Stimulated activated CD8-positive, alpha-beta memory T cell treated with anti-CD3 and anti-CD28 coated beads, Interleukin-15, amount 100 ng/mL, for 48 hours (primary cell): ENCODE data around the gene FAM222B.
"Not testable (repeated sequence)": the region's sequence is repeated elsewhere in the genome, so short reads cannot be mapped to it uniquely, and the experiment has no call there.

Experiments
- DNase-seq, 2 donors: peaks; one replicate each; pipeline ENCODE4 v3.0.0-alpha.2; 2020; ENCODE audit warnings: low read depth in 2 of 2

Gene FAM222B

DNA sequence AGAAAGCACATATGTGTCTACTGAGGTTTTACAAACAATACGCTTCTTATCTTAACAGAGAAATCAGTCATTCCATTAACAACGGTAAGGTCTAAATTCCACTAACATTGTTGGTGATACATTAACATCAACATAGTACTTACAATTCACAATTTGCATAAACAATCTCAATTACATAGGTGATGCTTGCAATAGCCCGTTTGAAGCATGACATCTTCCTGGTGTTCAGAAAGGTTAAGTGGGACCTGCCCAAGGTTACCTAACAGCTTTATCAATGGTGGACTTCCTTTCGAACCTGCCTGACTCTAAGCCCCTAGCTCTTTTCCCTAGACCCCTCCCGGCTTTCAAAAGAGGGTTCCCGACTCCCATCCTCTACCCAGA is 699 bp downstream of the FAM222B start:
- no peak for DNase-seq

DNA sequence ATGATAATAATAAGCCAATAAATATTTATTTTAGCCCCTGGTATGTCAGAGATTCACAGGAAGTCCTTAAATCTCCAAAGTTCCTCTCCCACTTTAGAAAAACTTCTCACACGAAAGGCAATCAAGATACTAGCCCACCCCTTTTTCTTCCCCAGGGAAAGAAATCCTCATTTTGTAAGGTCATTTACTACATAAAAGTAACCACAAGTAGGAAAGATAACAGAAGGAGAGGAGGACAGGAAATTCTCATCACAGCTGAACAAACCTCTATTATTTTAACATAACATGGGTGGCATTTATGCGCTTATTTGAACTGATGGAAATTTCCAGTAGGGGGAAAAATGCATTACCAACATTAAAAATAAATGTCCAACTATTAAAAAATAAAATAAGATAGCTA is 3.4 kb downstream of the FAM222B start:
- no peak for DNase-seq

DNA sequence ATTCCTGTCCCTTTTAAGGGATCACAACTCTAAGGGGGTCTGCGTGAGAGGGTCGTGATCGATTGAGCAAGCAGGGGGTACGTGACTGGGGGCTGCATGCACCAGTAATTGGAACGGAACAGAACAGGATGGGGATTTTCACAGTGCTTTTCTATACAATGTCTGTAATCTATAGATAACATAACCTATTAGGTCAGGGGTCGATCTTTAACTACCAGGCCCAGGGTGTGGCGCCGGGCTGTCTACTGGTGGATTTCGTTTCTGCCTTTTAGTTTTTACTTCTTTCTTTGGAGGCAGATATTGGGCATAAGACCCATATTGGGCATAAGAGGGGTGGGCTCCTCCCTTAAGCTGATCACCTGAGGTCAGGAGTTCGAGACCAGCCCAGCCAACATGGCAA is 6.0 kb downstream of the FAM222B start:
- not testable (repeated sequence) for DNase-seq

DNA sequence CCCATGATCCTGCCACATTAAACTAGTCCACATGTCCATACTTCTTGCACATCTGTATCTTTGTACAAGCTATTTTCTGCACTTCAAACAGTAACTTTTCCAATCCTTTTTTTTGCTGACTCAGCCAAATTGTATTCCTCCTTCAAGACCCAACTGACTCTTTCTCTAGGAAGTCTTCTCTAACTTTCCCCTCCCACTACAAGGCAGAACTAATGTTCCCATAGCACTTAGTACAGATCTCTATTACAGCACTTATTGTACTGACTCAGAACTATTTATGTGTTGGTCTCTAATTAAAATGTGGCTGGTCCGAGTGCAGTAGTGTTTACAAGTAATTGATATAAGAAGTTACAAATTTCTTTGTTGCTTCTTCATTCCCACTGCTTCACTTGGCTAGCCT is 8.2 kb downstream of the FAM222B start:
- DNase-seq, result no peak

DNA sequence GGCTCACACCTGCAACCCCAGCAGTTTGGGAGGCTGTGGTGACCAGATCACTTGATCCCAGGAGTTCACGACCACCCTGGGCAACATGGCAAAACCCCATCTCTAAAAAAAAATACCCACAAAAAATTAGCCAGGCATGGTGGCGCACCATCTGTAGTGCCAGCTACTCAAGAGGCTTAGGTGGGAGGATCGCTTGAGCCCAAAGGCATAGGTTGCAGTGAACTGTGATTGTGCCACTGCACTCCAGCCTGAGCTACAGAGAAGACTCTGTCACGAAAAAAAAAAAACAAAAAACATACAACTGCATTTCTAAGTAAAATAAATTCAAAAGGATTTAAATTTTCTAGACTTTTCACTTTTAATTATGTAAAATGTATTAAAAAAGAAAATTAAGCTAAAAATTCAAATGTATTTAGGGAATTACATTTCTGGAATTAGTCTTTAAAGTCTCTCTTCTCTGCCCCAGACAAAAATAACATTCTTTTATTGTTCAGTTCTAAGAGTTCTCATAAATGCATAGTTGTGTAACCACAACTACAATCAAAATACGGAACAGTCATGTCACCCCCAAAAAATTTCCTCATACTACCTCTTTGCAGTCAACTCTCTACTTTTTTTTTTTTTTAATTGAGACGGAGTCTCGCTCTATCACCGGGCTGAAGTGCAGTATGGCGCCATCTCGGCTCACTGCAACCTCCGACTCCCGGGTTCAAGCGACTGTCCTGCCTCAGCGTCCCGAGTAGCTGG is 14.1 kb downstream of the FAM222B start:
- DNase-seq, result no peak

DNA sequence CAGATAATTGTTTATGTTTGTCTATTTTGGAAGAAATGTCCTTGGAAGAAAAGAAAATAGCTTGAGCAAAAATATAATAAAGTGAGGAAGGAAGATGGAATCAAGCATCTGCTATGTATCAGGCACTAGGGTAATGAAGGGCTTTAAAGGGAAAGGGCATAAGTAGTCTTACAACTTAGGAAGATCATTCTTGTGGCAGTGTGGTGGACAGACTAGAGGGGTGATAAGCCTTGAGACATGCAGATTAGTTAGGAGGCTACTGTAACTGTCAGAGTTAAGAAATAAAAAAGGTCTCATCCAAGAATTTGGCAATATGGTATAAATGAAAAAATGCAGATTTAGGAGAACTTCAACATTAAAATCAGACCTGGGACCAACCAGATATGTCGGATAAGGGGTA is 14.9 kb downstream of the FAM222B start:
- no peak for DNase-seq

DNA sequence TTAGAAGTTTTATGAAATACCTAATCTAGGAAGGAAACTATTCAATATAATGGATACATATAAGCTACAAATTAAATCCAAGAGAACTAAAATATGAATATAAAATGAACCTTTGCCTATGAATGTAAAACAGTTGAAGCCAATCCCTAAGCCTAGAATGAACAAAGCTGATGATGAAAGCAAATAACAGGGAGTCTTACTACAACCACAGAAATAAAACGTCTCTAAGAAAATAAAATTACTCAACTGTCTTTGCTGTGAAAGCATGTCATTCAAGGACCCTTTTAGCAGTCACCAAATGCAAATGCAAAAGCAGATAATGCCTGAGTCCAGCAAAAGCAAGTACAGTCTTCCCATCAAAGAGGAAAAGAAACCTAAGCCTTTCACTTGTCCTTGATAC is 23.0 kb downstream of the FAM222B start:
- DNase-seq, result no peak

DNA sequence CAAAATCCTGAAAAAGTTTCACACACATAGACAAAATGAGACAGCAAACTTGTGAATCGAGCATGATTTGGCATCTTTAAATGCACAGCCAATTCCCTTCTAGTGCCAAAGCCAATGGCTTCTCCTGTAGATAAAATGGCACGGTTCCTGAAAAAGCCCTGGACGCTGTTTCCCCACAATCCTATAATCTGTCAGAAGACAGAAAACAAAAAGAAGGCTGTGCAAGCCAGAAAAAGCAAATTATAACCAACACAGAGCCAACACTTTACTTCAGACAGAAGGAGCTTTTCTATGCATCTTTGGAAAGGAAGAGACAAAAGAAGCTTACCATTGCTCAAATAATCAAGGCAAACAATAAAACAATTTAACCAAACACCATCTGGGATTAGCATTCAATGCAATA is 23.8 kb downstream of the FAM222B start:
- no peak for DNase-seq

DNA sequence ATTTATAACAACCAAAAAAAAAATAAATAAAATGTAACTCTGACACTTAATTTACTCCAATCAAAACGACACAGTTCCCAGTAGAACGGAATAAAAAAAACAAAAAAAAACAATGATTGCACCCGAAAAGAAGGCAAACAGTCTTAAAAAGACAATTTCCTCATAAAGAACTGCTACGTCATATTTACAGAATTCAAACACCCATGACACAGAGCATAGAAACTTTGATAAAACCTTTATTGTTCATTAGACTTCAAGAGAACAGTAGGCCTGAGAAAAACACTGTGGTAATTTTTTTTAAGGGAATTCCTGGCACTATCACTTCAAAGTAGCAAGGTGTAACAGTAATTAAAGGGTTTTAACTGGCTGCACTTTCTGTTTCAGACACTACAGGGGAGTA is 26.1 kb downstream of the FAM222B start:
- no peak for DNase-seq

DNA sequence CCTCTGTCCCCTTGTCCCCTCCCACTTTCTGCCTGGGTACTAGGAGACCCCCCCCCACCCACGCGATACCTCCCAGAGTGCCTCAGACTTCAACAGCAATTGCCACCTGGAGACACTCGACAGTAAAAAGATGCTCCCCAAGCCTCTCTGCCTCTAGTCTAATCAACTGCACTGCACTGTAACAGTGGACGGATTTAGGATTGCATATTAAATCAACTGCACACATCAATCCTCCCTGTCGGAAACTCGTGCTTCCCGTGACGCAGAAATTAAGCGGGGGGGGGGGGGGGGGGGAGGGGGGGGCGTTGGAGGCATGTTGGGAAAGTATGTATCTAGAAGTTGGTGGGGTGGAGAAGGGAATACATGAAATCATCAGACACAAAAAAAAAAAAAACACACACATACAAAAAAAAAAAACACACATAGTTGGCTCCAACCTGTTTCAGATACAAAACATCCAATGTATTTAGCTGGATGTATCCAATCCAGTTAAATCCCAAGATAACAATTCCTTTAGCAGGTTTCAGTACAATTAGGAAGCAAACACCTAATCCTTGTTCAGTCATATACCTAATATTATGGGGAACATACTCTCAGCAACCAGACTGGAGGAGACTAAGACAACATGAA is 29.7 kb downstream of the FAM222B start:
- DNase-seq, result no peak

DNA sequence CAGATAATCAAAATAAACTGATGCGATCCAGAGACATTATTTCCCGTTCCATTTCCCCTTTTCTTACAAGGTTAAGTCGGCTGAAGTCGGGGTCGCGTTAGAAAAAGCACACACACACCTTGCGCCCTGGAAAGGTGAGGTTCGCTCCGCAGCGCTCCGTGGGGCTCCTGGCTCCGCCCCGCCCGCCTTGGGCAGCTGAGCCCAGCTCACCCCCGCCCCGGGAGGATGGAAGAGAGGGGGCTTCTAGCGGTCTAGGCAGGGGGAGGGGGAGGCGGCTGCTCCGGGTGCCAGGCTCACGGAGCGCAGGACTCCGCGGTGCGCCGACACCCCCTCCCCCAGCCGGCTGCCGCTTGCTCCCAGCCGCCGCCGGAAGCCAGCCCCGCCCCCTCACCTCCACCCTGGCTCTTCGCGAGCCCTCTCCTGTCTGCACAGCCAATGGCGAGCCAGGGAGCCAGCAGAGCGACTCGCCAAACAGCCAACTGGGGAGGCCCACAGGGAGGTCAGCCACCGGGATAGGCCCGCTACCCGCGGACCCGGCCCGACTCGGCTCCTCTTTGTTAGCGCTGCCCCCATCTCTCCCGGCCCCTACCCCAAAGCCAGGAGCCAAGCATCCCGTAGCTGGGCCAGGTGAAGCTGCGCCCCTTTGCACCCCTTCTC is 30.4 kb downstream of the FAM222B start:
- peak; percentile 95 to 97 for DNase-seq

DNA sequence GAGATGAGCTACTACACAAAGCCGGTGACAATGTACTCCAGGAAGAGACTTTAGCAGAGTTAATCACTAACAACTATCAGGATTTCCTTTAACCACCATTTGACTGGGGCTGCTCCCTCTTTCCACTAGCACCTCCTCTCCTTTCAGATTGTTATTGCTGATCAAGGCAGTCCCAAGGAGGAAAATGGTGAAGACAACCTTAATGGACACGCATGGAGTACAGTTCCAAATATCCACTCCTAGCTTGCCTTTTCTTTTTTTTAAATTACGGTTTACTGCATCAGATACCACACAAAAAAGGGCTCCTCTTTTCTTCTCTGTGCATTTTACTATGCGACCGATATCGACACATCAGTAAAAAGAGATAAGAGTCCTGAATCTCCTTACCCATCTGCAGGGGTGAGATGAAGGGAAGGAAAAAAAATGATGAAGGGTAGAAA is 30.9 kb downstream of the FAM222B start:
- no peak for DNase-seq

DNA sequence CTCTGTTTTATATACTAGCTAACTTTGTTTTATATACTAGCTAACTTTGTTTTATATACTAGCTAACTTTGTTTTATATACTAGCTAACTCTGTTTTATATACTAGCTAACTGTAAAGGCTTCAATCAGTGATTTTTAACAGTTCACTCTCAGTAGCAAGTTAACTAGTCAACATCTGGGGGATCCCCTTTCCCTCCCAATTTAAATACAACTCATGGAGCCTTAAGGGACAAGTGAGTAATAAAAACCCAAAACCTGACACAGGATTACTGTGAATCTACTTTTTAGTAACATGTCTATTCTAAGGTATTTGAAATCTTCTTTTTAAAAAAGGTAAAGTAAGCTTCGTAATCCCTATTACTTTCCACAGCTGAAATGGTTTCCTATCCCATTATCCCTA is 32.2 kb downstream of the FAM222B start:
- DNase-seq, result no peak

DNA sequence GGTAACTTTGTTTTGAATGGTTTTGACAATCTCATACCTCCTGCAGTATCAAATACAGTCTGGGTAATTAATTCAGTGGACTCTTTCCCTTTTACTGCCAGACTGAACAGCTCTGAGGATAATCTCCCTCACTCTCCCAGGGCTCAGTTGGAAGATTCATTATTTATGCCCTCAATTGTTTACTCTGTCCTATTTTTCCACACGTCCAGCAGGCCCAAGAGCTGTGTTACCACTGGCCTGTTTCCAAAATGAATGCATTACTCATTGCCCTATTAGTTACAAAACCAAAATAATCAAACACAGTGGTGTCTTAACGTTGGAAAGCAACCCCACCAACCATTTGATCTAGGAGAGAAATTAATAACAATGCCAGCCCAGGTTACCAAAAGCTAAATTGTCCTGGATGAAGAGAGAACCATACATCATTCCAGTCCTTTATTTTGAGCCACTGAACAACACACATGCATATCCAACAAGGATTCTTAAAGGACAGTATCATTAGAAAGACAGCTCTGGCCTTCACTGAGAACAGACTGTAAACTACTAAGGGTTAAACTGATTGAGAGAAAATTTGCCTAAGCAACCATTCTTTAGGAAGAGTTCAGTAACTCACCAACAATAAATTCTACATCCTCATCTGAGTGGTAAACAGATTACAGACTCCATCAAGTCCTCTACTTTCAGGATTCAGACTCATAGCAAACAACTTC is 34.5 kb downstream of the FAM222B start:
- no peak for DNase-seq

DNA sequence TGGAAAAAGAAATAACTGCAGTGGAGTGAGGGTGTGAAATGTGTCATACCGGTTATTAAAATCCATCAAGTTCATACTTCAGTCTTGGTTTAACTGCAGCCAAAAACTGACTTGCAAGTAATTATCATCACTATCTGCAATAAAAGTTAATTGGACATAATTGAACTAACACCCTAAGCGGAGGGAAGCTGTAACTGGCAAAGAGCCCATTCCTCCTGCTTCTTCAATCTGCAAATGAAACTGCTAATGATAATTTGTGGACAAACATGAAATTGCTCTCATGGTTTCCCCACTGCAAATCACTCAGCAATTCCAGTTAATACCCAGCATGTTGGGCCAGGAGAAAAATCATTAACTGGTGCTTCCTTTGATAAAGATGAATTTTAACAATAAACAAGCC is 46.5 kb downstream of the FAM222B start:
- no peak for DNase-seq

DNA sequence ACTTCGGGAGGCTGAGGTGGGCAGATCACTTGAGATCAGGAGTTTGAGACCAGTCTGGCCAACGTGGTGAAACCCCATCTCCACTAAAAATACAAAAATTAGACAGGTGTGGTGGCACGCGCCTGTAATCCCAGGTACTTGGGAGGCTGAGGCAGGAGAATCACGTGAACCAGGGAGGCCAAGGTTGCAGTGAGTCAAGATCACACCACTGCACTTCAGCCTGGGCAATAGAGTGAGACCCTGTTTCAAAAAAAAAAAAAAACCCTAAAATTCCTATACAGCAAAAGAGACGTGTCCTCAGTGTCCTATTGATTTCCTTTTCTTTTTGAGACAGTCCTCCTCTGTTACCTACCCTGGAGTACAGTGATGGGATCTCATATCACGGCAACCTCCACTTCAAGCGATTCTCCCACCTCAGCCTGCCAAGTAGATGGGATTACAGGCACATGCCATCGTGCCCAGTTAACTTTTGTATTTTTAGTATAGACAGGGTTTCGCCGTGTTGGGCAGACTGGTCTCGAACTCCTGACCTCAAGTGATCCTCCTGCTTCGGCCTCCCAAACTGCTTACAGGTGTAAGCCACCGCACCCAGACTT is 47.6 kb downstream of the FAM222B start:
- not testable (repeated sequence) for DNase-seq

DNA sequence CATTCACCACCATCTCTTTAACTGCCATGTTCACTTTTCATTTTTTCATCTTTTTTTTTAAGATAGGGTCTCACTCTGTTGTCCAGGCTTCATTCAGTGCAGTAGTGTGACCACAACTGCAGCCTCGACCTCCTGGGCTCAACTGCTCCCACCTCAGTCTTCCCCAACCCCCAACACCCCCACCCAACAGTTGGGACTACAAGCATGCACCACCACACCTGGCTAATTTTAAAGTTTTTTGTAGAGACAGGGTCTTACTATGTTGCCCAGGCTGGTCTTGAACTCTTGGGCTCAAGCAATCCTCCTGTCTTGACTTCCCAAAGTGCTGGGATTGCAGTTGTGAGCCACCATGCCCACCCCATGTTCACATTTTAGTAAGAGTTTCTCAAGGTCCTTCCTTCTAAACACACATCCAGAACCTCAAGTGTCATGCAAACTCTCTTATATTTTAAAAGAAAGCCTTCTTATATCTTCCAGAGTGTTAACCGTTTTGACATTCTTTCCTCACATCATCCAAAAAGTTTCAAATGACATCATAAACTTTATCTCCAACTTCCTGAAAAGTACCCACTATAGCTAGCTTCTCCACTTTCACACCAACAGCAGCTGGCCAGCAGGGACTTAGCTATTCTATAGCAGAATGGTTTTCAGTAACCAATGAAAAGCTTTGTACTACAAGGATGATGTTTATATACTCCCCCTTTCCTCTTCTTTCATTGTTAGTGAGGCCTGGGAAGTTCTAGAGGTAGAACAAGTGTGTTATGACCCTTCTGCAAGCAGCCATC is 49.5 kb downstream of the FAM222B start:
- no peak for DNase-seq

DNA sequence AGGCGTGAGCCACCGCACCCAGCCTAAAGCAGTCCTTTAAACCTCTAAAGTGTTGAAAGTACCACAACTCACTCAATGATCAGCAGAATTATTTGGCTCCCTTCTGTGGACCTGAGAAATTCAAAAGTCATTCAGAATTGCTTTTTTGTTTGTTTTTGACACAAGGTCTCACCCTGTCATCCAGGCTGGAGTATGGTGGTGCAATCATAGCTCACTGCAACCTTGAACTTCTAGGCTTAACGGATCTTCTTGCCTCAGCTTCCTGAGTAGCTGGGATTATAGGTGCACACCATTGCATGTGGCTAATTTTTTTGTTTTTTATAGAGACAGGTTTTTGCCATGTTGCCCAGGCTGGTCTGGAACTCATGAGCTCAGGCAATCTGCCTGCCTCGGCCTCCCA is 54.5 kb downstream of the FAM222B start:
- DNase-seq, result no peak

DNA sequence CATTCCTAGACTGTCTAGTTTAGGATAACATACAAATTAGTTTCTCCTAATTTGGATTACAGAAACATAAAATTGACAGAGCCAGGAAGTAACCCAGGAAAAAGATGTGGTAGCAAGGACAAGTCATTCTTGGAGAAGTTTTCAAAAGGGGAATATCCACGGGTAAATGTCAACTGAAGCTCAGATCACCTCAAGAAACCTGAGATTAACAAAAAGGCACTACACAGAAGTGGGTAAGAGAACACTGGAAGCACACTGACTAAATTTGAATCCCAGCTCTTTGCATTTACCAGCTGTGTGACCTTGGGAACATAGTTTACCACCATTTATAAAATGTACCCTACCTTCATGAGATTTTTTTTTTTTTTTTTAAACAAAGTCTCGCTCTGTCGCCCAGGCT is 59.4 kb downstream of the FAM222B start:
- DNase-seq, result no peak

DNA sequence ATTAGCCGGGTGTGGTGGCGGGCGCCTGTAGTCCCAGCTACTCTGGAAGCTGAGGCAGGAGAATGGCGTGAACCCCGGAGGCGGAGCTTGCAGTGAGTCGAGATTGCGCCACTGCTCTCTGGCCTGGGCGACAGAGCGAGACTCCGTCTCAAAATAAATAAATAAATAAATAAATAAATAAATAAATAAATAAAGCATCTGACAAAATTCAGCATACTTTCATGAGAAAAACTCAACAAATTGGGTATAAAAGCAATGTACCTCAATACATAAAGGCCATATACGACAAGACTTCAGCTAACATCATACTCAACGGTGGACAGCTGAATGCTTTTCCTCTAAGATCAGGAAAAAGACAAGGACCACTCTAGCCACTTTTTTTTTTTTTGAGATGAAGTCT is 63.0 kb downstream of the FAM222B start:
- not testable (repeated sequence) for DNase-seq

DNA sequence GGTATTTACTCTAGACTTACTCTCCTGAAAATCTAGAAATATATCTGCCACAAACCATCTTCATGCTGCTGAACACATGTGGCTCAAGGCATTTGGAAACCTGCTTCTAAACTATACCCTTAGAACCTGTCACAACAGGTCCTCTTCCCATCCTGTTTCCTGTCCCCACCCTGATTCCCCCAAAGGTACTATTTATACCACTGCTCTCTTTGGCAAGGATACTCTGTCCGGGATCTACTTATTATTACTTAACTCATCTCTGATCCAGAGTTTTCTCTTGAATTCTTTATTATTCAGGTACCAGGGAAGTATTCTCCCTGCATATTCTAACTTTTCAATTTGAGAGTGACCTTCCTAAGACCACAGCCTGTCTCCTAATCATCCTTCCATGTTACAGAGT is 65.4 kb downstream of the FAM222B start:
- DNase-seq, result no peak
